Measurements from ENCODE around the gene JMJD1C.

Gene JMJD1C

DNA sequence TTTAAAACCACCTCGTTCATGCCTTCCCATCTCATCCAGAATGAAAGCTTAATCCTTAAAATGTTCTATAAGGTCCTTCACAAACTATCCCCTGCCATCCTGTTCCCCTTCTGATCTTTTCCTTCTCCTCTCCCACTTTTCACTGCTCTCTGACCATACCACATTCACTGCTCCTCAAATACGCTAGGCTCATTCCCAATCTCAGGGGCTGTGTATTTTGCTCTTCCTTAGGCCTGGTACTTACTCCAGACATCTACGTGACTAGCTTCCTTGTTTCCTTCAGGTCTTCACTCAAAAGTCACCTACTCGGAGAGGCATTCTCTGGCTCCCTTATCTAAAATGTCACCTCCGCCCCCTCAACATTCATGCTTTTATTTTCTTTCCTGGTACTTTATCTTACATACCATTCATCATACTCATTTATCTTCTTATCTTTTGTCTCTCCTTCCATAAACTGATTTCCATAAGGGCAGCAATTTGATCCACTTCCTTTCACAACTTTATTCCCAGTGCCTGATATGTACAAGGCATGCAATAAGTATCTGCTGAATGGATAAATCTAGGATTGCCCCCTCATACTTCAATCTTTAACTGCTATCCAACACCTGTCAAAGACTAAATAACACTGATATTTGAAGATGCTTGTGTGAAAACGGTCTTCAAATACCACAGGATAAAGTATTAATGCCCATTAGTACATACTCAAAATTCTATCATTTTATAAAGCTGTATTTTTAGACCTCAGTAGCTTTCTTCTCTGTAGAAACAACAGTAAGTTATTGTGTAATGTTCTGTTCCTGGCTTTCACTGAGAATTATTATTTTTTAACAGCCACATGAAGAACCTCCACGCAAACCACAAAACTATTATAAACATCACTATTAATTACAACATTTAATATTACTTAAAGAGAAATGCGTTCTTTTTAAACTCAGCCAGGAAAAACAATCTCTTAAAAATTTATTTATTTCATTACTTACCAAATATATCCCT lies 27.0 kb downstream of the JMJD1C start:
- DNase-seq (ENCODE audit: extremely low read depth in 1 of 2, low read depth in 1 of 2): no peak

DNA sequence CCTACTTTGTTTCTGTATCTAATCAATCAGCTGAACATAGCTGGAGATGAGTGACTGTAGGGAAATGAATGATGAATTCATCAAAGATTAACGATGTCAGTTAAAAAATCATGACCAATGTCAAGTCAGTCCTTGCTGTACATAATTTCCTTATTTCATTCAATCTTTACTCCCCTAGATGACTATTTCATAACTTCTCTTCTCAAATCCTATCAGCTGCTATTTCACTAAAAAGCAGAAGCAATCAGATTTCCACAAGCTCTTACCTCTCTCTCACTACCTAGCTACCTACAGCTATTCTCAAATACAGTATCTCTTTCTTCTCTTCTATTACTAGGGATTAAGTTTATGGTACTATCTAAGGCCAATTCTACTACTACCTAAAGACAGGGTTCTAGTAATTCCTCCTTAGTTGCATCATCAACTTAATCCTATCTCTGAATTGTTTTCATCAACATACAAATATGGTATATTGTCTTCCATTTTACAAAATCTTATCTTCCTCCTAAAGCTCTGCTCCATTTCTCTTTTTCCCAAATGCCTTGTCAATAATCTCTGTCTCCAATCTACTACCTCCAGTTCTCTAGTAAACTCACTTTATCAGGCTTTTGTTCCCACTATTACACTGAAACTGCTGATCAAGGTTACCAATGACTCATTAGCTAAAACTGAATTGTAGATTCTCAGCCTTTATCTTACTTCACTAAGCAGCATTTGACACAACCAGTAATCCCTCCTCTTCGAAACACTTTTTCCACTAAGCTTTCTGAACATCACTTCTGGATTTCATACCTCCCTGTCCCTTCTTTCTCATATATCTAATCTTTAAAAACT lies 28.4 kb downstream of the JMJD1C start:
- no peak for DNase-seq (ENCODE audit: extremely low read depth in 1 of 2, low read depth in 1 of 2)

DNA sequence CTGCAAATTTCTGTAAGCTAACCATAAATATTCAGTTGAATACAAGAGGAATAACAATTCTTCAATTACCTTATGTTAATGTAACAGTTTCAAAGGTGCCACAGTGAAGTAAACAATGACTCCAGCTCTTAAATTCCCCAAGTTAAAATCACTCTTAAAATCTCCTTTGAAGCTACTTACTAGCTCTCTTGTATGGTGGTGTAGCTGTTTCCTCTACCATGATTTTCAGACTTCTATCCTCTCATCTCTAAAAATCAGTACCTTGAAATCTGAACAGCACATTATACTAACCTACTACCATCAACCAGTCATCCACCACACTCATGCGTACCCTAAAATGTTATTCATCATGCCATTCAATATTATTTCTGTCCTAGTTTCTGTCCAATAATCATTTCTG lies 29.6 kb downstream of the JMJD1C start:
- DNase-seq (ENCODE audit: extremely low read depth in 1 of 2, low read depth in 1 of 2): no peak

DNA sequence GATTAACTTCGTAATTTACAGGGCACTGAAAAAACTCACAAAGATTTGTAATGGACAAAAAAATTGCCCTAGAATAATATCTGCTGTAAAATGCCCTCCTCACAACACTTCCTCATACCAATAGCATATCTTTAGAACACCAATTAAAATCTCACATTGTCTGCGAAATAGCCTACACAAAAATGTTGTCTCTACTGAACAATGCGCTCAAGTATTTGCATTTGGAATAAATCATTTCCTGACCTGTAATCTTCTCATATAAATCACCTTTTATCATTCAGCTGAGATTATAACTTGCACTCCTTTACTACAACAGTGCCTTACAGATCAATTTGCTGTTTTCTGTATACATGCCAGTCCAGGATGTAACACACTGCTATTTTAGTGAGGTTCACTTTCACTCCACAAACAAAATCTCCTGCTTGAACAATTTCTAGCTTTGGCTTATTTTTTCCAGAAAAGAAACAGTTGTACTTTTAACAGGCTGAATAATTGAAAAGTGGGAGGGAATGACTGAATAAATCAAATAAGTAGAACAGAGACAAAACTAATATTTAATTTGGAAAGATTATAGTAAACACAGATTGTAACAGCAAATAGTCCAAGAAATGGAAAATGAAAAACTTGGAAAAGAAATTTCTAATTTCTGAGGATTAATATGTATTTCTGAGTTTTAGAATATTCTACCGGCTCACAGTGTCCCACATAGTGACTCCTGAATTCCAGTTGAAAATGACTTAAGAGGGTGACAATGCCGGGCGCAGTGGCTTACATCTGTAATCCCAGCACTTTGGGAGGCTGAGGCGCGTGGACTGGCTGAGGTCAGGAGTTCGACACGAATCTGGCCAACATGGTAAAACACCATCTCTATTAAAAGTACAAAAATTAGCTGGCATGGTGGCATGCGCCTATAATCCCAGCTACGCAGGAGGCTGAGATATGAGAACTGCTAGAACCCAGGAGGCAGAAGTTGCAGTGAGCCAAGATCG lies 30.6 kb downstream of the JMJD1C start:
- DNase-seq (ENCODE audit: extremely low read depth in 1 of 2, low read depth in 1 of 2): no peak

DNA sequence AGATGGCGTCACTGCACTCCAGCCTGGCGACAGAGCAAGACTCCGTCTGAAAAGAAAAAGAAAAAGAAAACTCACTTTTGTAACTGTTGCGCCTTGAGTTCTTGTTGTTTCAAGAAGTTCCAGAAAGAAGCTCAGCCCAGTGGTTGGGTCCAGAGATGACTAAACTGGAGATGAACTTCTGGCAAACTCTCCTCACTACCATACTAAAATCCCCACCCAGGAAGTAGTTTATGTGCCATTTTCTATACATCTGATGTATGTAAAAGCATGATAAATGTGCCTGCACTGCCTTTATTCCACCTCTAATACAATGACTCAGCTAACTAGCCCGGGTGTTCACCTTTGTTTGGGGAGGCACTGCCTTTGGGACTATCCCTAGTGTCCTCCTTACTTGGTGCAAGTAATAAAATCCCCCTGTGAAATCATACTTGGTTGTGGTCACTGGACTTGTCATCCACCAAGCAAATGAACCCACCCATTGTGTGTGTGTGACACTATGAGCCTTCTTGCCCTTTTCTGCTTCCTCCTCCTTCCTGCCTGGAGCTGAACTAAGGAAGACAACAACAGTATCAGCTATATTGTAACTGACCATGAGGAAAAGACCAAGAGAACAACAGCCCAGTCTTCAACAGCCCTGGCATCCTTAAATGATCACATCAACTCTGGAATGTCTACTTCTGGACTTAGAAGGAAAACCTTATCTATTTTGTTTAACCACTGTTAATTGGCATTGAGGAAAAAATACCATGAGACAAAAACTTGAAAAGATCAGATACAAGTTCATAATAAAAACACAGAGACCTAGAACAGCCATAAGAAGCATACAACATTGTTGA lies 33.6 kb downstream of the JMJD1C start:
- peak in 1 of 2 donors; percentile 3 for DNase-seq (ENCODE audit: extremely low read depth in 1 of 2, low read depth in 1 of 2)

DNA sequence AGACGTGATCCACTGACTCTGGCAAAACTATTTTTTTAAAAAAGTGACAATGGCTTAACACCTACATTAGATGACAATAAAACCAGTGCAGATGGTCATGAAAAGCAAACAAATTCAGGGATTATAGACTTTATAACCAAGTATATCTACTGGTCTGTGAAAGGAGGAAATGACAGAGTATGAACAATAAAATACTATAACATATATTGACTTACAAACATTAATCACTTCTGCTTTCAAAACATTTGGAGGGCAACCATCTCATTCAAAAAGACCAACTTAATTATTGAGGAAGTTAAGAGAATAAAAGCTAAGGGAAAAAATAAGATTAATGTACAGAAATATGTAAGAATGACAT lies 34.8 kb downstream of the JMJD1C start:
- no peak for DNase-seq (ENCODE audit: extremely low read depth in 1 of 2, low read depth in 1 of 2)

DNA sequence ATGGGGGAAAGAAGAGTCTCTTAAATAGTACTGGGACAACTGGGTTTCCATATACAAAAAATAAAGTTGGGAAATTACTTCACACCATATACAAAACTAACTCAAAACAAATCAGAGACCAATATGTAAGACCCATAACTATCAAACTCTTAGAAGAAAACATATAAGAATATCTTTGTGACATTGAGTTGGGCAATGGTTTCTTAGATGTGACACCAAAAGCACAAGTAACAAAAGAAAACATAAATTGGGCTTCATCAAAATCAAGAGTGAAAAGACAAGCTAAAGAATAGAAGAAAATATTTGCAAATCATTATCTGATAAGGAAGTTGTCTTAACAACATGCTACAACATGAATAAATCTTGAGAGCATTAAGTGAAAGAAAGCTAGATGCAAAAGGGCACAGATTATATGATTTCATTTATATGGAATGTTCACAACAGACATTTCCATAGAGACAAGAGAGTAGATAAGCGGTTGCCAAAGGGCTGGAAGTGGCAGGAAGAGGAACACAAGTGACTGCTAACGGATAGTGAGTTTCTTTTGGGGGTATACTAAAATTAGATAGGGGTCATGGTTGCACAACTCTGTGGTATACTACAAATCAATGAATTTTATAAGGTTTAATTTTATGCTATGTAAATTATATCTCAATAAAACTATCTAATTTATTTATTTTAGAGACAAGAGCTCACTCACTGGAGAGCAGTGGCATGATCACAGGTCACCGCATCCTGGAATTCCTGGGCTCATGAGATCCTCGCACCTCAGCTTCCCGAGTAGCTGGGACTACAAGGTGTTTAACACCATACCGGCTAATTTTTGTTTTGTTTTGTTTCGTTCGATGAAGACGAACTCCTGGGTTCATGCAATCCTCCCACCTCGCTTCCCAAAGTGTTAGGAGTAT lies 35.4 kb downstream of the JMJD1C start:
- no peak for DNase-seq (ENCODE audit: extremely low read depth in 1 of 2, low read depth in 1 of 2)

DNA sequence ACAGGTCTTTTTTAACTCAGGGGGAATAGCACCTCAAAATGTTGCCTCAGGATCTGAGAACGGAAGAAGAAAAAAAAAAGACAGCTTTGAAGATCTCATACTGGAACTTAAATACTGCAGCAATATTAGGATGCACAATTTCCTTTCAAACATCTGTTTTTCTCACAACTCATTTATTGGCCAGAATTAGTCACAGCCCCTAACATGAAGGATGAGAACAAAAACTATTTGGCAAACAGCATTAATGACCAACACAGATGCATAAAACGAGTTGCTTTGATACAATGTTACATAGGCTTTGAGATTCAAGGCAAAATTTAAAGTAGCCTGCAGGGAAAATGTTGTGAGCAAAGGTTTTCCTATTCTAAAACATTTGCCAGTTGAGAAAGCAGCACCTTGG lies 36.5 kb downstream of the JMJD1C start:
- no peak for DNase-seq (ENCODE audit: extremely low read depth in 1 of 2, low read depth in 1 of 2)

DNA sequence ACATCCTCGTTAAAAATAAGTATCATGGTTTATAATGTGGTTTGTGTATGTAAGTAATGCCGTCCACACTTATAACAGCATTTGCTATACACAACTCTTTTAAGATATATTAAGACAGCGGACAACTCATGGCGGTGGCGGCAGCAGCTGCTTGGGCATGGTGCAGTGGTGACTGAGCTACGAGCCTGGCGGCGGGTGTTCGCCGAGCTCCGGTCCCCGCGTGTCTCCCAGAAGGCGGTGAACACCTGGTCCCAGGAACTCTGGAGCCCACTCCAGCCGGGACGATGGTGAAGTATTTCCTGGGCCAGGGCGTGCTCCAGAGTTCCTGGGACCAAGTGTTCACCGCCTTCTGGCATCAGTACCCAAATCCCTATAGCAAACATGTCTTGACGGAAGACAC lies 38.8 kb downstream of the JMJD1C start:
- no peak for DNase-seq (ENCODE audit: extremely low read depth in 1 of 2, low read depth in 1 of 2)

DNA sequence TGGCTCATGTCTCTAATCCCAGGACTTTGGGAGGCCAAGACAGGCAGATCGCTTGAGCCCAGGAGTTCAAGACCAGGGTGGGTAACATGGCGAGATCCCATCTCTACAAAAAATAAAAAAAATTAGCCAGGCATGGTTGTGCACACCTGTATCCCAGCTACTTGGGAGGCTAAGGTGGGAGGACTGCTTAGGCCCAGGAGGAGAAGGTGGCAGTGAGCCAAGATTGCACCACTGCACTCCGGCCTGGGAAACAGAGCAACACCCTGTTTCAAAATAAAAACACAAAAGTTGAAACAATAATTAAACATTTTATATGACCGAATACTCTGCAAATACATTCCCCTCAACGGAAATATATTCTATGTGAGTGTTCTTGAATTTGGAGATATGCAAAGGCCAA lies 40.3 kb downstream of the JMJD1C start:
- DNase-seq (ENCODE audit: extremely low read depth in 1 of 2, low read depth in 1 of 2): no peak

DNA sequence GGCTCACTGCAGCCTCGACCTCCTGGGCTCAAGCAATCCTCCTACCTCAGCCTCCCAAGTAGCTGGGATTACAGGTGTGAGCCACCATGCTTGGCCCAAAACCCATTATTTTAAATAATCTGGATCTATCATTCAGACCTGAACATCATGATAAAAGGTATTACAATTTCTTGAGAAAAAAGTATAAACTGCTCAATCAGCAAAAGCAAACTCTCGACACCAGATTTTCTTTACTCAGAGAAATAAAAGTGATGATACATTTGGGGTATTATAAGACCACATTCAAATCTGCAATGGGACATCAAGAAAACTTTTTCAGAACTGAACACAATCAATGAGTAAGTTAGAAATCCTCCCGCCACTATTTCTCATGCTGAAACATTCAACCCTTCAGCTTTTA lies 41.2 kb downstream of the JMJD1C start:
- no peak for DNase-seq (ENCODE audit: extremely low read depth in 1 of 2, low read depth in 1 of 2)

DNA sequence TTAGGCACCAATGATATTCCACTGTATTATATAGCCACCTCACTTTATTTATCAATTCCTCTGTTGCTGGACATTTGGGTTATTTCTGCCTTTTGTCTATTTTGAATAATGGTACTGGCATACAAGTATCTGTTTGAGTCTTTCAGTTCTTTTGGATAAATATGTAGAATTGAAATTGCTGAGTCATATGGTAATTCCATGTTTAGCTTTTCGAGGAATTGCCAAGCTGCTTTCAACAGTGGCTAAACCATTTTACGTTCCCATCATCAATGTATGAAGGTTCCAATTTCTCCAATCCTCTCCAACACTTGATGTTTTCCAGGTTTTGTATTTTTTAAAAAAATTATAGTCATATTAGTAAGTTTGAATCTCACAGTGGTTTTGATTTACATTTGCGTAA lies 42.3 kb downstream of the JMJD1C start:
- DNase-seq (ENCODE audit: extremely low read depth in 1 of 2, low read depth in 1 of 2): no peak

DNA sequence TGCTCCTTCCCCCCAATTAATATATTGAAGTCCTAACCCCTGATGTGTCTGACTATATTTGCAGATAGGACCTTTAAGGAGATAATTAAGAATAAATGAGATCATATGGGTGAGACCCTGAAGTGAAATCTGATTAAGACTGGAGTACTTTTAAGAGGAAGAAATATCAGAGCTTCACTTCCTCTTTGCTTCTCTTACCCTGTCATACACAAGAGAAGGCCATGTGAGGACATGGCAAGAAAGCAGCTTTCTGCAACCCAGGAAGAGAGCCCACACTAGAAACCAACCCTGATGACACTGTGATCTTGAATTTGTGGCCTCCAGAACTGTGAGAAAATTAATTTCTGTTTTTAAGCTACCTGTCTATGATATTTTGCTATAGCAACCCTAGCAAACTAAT lies 44.2 kb downstream of the JMJD1C start:
- no peak for DNase-seq (ENCODE audit: extremely low read depth in 1 of 2, low read depth in 1 of 2)

DNA sequence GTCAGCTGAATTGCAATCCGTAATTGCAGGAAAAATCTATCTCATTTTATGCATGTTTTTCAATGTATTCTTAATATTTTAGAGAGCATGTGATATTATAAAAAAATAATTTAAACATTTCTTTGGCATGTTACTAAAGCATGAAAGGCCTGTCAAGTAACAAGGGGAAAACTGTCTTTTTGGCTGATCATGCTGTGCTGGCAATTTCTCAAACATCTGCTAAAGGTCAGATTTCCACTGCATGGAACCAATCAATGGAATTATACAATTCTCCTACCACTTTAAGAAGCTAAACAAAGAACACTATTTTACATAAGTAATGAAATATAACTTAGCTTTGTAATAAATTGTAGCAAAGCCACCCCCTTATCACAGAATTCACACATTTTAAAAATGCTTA lies 49.4 kb downstream of the JMJD1C start:
- no peak for DNase-seq (ENCODE audit: extremely low read depth in 1 of 2, low read depth in 1 of 2)

DNA sequence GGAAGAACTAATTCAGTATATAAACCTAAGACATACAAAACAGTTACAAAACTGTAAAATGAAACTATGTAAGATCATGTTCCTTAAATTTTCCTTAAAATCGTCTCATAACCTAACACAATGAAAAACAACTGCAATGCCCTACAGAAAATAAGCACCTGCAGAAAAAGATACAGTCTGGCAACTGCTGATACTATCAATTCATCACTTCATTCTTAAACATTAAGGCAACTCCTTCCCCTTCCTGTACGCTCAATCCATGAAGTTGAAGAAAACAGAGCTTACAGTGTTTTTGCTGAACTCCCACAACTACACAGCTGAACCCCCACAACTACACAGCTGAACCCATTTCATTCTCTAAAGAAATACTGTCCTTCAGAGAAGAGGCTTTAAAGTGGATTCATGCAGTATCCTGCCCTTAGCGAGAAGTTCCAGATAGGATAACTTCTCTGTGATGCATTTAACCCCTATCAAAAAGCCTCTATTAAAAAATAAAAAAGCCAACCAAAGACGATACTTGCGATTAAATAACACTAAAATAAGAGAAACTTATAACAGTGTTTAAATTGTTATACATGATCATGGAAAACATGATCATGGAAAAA lies 50.0 kb downstream of the JMJD1C start:
- DNase-seq (ENCODE audit: extremely low read depth in 1 of 2, low read depth in 1 of 2): no peak

DNA sequence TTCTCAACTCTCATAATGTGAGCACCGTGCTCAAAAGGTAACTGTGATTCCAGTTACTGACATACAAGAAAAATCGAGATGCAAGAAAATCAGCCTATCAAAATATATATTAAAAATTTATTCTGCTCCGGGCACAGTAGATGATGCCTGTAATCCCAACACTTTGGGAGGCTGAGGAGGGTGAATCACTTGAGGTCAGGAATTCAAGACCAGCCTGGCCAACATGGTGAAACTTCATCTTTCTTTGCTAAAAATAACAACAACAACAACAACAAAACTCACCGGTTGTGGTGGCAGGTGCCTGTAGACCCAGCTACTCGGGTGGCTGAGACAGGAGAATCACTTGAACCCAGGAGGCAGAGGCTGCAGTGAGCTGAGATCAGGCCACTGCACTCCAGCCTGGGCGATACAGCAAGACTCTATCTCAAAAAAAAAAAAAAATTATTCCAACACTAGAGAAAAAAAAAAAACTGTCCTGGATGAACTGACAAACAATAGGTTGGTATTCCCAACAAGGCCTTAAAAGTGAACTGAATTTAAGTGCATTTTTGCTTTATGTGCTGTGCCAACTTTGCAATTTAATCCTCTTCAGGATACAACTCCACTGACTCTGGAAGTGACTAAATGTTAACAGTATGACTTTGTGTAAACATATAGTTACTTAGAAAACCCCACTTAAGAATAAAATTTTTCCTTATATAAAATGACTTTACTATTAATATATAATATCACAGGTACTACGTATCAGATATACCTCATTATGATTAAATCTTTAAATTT lies 51.1 kb downstream of the JMJD1C start:
- DNase-seq (ENCODE audit: extremely low read depth in 1 of 2, low read depth in 1 of 2): no peak

DNA sequence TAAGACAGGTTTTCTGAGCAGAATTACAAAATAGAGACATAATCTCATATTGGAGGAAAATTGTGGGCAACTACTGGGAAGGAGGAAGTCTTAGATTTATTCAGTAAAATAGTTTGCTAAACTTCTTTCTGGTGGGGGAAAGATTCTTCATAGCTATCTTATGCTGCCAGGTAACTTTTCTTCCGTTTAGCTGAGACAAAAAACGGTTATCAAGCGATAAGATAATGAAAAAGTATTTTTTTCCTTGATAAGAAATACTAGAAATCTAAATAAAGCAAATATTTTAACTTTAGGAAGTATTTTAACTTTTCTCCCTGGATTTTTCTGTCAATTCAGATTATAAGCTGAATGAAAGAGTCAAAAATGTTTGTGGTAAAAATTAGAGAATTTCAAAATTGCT lies 52.3 kb downstream of the JMJD1C start:
- DNase-seq (ENCODE audit: extremely low read depth in 1 of 2, low read depth in 1 of 2): no peak

DNA sequence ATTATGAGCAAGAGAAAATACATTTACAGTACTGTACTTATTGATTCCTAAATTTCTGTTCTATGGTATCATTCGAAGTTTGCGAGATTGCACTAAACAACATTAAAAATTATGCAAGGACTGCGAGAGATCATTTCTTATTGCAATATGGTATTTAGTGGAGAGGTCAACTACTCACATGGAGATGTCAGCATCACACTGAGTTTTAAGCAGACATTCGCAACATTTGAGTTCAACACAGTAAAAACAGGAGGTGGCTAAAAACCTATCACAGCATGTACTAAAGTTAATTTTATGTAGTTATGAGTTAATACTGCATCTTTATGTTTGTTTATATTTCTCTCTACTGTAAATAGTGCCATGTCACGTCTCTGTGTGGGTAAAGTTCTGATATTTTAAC lies 53.5 kb downstream of the JMJD1C start:
- no peak for DNase-seq (ENCODE audit: extremely low read depth in 1 of 2, low read depth in 1 of 2)

Measured in stimulated activated CD8-positive, alpha-beta memory T cell treated with anti-CD3 and anti-CD28 coated beads, Interleukin-7, amount 100 ng/mL, for 48 hours (primary cell).